ENCODE data around the gene GADL1.

GADL1 gene

DNA sequence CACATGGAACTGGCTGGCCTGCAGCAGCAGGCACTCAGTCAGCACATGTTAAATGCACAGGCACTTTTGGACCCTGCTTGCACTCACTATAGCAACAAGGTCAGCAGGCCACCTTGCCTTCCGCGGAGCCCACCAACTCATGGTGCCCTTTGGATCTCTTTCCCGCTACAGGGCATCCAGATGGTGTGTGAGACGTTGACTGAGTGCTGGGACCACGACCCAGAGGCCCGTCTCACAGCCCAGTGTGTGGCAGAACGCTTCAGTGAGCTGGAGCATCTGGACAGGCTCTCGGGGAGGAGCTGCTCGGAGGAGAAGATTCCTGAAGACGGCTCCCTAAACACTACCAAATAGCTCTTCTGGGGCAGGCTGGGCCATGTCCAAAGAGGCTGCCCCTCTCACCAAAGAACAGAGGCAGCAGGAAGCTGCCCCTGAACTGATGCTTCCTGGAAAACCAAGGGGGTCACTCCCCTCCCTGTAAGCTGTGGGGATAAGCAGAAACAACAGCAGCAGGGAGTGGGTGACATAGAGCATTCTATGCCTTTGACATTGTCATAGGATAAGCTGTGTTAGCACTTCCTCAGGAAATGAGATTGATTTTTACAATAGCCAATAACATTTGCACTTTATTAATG is 203.1 kb downstream of the GADL1 start:
- no peak for DNase-seq

DNA sequence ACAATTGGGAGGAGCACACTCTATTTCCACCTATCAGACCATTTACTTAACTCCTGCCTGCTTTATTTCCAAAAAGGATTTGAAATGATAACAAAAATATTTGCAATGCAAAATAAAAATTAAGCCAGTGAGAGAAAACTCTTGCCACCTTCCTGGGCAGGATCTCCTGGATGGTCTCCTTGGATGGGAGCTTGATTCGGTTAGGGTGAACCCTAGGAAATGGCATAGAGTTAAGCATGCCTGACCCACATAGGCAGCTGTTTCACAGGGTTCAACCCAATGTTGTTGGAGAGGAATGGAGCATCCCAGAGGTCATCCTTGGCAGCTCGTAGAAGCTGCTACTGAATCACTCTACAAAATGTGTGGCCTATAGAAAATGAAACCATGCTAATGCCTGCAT is 204.3 kb downstream of the GADL1 start:
- no peak for DNase-seq

- DNase-seq, result peak; percentile 63
These were observed 205.5 kb downstream of the GADL1 start for GRCh38 chr3:30688776-30689641.

DNA sequence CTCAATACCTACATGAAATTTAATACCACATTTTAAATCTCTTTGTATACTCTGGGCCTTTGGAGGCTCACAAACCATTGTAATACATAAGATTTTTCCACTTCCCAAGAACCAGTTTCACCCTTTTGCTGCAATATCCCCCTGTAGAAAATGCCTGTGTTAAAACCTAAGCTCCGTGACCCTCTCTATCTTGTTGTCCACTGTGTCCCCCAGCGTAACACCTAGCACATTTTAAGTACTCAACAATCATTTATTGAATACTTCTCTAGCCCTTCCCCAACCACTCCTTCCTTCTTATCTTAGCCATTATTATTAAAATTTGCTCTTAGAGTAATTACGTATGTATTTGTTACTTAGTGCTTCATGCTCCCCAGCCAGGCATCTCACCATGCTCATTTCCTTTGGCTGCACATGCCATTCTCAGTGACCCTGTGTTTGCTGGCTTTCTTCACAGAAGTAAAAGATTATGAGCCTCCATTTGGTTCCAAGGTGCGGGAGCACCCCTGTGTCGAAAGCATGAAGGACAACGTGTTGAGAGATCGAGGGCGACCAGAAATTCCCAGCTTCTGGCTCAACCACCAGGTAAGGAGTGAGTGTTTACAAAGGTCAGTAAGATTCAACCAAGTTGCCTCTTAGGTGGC is 206.4 kb downstream of the GADL1 start:
- DNase-seq, result no peak

- no peak for DNase-seq
These were observed 207.7 kb downstream of the GADL1 start for GRCh38 chr3:30686799-30687198.

- DNase-seq, result no peak
These were observed 208.3 kb downstream of the GADL1 start for GRCh38 chr3:30686176-30686575.

- DNase-seq, result no peak
These were observed 209.2 kb downstream of the GADL1 start for GRCh38 chr3:30685267-30685667.

- no peak for DNase-seq
These were observed 210.1 kb downstream of the GADL1 start for GRCh38 chr3:30684356-30684755.

DNA sequence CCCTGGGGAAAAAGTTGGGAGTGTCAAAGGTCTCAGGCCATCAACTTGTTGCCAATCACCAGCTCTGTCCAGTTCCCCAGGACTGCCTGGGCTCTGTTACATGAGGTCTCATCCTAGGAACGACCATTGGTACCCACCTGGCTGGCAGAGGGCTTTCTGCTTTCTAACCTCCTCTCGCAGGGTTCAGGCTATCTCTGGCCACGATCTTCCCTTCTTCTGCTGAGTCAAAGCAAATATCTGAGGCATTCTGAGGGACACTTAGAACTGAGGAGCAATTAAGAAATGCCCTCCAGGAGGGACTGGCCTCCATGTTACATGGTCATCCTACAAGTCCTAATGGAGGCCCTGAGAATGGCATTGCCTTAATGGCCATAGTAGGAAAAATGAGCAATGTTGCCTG is 210.7 kb downstream of the GADL1 start:
- DNase-seq, result no peak

DNA sequence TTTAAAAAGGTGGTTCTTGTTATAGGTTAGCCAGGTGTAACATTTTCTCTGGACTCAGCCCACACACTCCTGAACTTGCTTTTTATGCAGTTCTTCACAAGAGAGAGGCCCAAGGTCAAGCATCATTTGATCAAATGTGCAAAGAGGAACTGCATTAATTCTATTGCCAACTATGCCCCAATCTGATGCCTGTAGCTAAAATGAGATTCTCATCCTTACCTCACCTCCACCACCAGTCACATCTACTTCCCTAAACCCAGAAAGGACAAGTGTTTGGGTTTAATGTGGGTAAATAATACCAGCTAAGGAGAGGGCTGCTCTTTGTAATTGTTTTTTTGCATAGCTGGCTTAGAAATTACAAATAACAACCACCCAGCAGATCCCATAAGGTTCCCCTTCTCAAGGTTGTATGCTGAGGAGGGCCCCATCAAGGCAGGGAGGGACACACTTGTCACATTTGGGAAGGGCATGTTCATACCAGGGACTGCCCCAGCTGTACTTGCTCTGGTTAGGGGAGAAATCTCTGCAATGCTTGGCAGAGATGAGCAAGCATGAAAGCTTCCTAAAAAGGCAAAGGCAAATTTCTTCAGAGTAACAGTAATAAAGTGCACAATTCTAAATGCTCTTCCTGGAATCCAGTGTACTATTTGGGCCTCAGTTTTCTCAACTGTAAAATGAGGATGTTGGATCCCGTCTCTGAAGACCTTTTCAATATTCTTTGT is 211.9 kb downstream of the GADL1 start:
- no peak for DNase-seq

- DNase-seq, result no peak
These were observed 212.7 kb downstream of the GADL1 start for GRCh38 chr3:30681649-30682211.

- DNase-seq, result no peak
These were observed 213.4 kb downstream of the GADL1 start for GRCh38 chr3:30680789-30681648.

DNA sequence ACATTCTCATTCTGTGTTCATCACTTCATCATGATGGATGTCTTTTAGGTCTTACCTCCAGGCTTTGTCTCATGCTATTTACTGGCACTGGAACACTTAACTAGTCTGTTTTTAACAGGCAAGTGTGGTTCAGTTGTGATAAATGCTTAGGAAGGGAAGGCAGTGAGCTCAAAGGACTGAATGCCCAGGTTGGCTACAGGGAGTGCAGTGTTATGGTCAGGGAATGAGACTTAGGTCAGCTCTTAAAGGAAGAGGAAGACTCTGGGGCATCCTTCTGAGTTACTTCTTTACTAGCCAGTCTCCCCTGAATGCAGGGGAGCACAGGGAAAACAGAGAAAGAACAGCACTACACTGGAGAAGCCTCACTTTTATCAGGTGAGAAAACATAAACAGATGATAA is 215.4 kb downstream of the GADL1 start:
- no peak for DNase-seq

GRCh38 chr3:30677347-30677685 is 217.1 kb downstream of the GADL1 start:
- DNase-seq, result no peak

DNA sequence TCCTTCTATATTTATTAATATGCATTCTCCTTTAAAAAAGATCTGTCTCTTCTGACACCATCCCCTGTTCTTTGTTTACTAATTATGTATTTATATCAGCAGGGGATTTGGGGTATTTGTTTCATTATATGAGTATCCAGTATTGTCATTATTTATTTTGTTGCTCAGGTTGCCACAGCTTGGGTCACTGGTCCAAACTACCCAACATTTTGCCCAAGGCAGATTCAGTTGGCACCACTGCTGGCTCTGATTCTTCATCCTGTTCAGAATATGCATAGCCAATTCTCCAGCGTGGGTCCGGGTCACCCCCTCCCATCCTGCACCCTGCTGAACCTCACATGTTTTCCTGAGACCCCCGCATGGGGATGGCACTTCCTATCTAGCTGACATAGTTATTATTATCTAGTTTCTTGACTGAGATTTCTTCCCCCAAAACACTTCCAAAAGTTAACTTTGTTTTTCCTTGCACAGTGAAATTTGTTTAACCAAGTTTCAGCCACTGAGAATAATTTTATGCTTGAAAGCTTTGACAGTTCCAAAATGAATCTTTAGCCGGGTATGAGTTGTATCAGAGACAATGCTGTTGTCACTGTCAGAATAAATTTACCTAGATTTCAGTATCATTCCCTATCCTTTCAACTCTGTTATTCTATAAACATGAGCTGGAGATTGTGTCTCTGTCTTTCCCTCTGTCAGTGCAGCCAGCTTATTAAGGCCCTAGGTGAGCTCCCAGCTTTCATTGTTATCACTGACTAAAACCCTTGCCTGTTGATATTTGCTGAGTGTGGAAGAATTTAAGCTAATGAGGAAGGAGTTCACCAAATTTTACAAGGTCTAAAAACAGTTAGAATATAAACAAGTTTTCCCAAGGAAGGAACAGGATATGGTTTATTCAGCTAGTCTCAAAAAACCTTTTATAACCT is 217.8 kb downstream of the GADL1 start:
- no peak for DNase-seq
